HCT116 (cell line): Measurements from ENCODE around the gene COL4A1. TPM values are rescaled to one million over a fixed set of nuclear protein-coding genes. Genes with fewer than 3 reads are reported as not detected.

Experiments used
- ATAC-seq: fragments of 200-7000 bp; cut with Tn5 transposase; 2 replicates; pipeline ENCODE4 v1.9.1; 2020; ENCODE audit warnings: mild to moderate bottlenecking, moderate library complexity
- BruUV-seq: library from RNA; stranded (reverse); fragments of 400-500 nt; replicated peaks from 2 replicates; lab custom pipeline; 2021; lab: Mats Ljungman, UMichigan
- CTCF ChIA-PET: fragments of 300-600 bp; sonication (Branson Sonifier 250); formaldehyde crosslinking; loops from one replicate; lab custom pipeline; 2021; ENCODE audit warnings: antibody characterized with exemption; lab: Charles Lee
- POLR2A ChIA-PET: fragments of 300-600, 350-600 bp; sonication (Branson Sonifier 250); formaldehyde crosslinking; loops from one replicate; lab custom pipeline; 2021; ENCODE audit warnings: antibody characterized with exemption; lab: Charles Lee
- RAD21 ChIA-PET, 2 experiments: fragments of 300-600 bp; sonication (Branson Sonifier 250); formaldehyde crosslinking; loops; one replicate each; lab custom pipeline; 2023; ENCODE audit warnings: low total read pairs in 2 of 2; ENCODE audit not compliant: uncharacterized antibody in 2 of 2, unreplicated experiment in 2 of 2, low non-redundant PET in 1 of 2; lab: Charles Lee
- DNase-seq: peaks from one replicate; pipeline ENCODE4 v3.0.0-alpha.2; 2010; ENCODE audit warnings: low read depth, low spot score
- H2AFZ ChIP-seq: fragments of 200-600 bp; shearing (Covaris generic), sonication (generic); 2 replicates; pipeline ENCODE4 v1.6.1; 2017; ENCODE audit warnings: low read depth, mixed run types, mixed read lengths, antibody characterized with exemption, low read length; ENCODE audit not compliant: poor library complexity, severe bottlenecking
- H3K27ac ChIP-seq: 2 replicates; pipeline ENCODE4 v1.5.1; 2012; ENCODE audit warnings: low read depth, low read length
- H3K27me3 ChIP-seq: fragments of 200-600 bp; sonication (generic); 2 replicates; pipeline ENCODE4 v1.6.1; 2016; ENCODE audit warnings: mixed run types, low read length, mixed read lengths; ENCODE audit not compliant: insufficient read depth
- H3K36me3 ChIP-seq, 2 experiments: fragments of 200-500 bp in 1 of 2; fragments of 200-600 bp in 1 of 2; sonication (Bioruptor generic) in 1 of 2; sonication (generic) in 1 of 2; 2 replicates each; pipeline versions ENCODE4 v1.5.1 to v1.6.1; 2014 to 2016; ENCODE audit warnings: low read length in 2 of 2, inconsistent platforms in 1 of 2, mixed read lengths in 1 of 2, mixed run types in 1 of 2; ENCODE audit not compliant: insufficient read depth in 2 of 2, control insufficient read depth in 1 of 2
- H3K4me1 ChIP-seq, 2 experiments: fragments of 200-600 bp in 1 of 2; sonication (generic) in 1 of 2; 2 replicates each; pipeline versions ENCODE4 v1.5.1 to v1.6.1; 2012 to 2017; ENCODE audit warnings: low read length in 2 of 2, inconsistent platforms in 1 of 2, mild to moderate bottlenecking in 1 of 2, mixed read lengths in 1 of 2, mixed run types in 1 of 2, moderate library complexity in 1 of 2; ENCODE audit not compliant: insufficient read depth in 2 of 2, control insufficient read depth in 1 of 2
- H3K4me2 ChIP-seq: fragments of 200-600 bp; sonication (generic); 2 replicates; pipeline ENCODE4 v1.6.1; 2017; ENCODE audit warnings: mixed run types, low read length, mixed read lengths
- H3K4me3 ChIP-seq, 2 experiments: fragments of 200-600 bp in 1 of 2; sonication (generic) in 1 of 2; replicated peaks in 1 of 2; 2 replicates each; pipeline ENCODE4 v1.5.1; 2011 to 2016; ENCODE audit warnings: low read length in 2 of 2, control low read depth in 1 of 2, low read depth in 1 of 2, mild to moderate bottlenecking in 1 of 2, mixed read lengths in 1 of 2, mixed run types in 1 of 2
- H3K79me2 ChIP-seq: fragments of 200-600 bp; sonication (generic); 2 replicates; pipeline ENCODE4 v1.6.1; 2017; ENCODE audit warnings: mild to moderate bottlenecking, mixed run types, low read length, moderate library complexity, mixed read lengths; ENCODE audit not compliant: insufficient read depth
- H3K9ac ChIP-seq: fragments of 200-600 bp; sonication (generic); 2 replicates; pipeline ENCODE4 v1.6.1; 2016; ENCODE audit warnings: low read length, mixed read lengths
- H3K9me2 ChIP-seq: fragments of 200-600 bp; sonication (generic), shearing (Covaris generic); 2 replicates; pipeline ENCODE4 v1.6.1; 2017; ENCODE audit warnings: mixed run types, mild to moderate bottlenecking, moderate library complexity; ENCODE audit not compliant: insufficient read depth
- H3K9me3 ChIP-seq, 2 experiments: fragments of 200-500 bp in 1 of 2; fragments of 200-600 bp in 1 of 2; sonication (Bioruptor generic) in 1 of 2; sonication (generic) in 1 of 2; 2 replicates each; pipeline ENCODE4 v1.6.1; 2014 to 2017; ENCODE audit warnings: low read length in 2 of 2, mixed read lengths in 2 of 2, inconsistent platforms in 1 of 2, low read depth in 1 of 2, mild to moderate bottlenecking in 1 of 2, mixed run types in 1 of 2, moderate library complexity in 1 of 2; ENCODE audit not compliant: control insufficient read depth in 1 of 2, insufficient read depth in 1 of 2
- H4K20me1 ChIP-seq: fragments of 200-600 bp; sonication (generic), shearing (Covaris generic); 2 replicates; pipeline ENCODE4 v1.6.1; 2017; ENCODE audit warnings: mixed run types, mild to moderate bottlenecking, moderate library complexity; ENCODE audit not compliant: insufficient read depth
- CEBPB ChIP-seq: IDR thresholded peaks from 2 replicates; pipeline ENCODE4 v1.6.1; 2012; ENCODE audit warnings: low read depth
- EGR1 ChIP-seq: IDR thresholded peaks from 2 replicates; pipeline ENCODE4 v1.6.1; 2012; ENCODE audit warnings: low read depth
- EZH2phosphoT487 ChIP-seq: fragments of 200-600 bp; IDR thresholded peaks from 2 replicates; pipeline ENCODE4 v1.6.1; 2018; ENCODE audit warnings: antibody characterized with exemption, borderline replicate concordance
- RAD21 ChIP-seq: IDR thresholded peaks from 2 replicates; pipeline ENCODE4 v1.6.1; 2012; ENCODE audit warnings: low read depth, mild to moderate bottlenecking
- ZFX ChIP-seq: fragments of 450-650 bp; IDR thresholded peaks from 2 replicates; pipeline ENCODE4 v1.6.1; 2017
- intact Hi-C: fragments of 100-400 bp; cut with micrococcal nuclease; formaldehyde crosslinking; loops from 2 replicates; pipeline ENCODE4 v1.10.0; 2022
- total RNA-seq: library from RNA; stranded (reverse); gene quantifications from one replicate; pipeline ENCODE4 v1.2.1, GENCODE V29; 2021; ENCODE audit not compliant: unreplicated experiment
- TF ChIP-seq, protein P1 (sequence below): IDR thresholded peaks from 2 replicates; pipeline ENCODE4 v1.6.1; 2012; ENCODE audit warnings: low read depth

The COL4A1 gene
- total RNA-seq, 1 experiment from 2014 or later, result 0.57 TPM

DNA sequence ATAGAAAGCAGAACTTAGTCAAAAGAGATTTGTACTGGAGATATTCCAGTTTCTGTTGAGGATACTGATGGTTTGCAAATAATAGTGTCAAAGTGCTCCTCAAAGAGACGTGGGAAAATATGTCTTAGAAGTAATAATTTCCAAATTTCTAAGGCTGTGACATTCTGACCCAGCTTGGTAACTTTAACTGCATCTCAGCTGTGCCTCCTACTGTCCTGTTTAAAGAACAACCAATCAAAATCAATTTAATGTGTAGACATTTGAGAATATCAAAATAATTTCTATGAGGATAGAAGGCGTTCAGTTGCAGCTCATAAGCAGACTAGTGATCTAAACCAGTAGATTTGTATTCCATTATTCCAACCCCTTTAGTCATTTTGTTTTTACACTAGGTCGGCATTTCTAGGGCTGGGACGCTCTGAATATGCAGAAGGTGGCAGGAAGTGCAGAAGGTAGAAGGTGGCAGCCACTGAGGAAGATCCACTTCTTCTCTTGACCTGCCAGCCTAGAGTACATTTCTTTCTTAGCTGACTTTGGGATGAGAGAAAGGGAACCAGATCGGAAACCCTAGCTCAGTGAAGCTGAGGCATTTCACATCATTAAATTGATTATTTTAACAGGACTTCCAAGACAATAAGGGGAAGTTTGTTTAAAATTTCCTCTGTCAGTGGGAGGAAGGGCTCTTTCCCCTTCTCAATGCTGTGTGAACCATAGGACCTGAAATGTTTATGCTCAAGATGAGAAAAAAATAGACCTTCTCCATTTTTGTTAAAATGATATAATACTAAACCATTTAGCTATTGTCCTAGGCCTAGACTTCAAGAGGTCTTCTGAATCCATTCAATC is 67.5 kb downstream of the COL4A1 start:
- TF ChIP-seq, protein P1, sequence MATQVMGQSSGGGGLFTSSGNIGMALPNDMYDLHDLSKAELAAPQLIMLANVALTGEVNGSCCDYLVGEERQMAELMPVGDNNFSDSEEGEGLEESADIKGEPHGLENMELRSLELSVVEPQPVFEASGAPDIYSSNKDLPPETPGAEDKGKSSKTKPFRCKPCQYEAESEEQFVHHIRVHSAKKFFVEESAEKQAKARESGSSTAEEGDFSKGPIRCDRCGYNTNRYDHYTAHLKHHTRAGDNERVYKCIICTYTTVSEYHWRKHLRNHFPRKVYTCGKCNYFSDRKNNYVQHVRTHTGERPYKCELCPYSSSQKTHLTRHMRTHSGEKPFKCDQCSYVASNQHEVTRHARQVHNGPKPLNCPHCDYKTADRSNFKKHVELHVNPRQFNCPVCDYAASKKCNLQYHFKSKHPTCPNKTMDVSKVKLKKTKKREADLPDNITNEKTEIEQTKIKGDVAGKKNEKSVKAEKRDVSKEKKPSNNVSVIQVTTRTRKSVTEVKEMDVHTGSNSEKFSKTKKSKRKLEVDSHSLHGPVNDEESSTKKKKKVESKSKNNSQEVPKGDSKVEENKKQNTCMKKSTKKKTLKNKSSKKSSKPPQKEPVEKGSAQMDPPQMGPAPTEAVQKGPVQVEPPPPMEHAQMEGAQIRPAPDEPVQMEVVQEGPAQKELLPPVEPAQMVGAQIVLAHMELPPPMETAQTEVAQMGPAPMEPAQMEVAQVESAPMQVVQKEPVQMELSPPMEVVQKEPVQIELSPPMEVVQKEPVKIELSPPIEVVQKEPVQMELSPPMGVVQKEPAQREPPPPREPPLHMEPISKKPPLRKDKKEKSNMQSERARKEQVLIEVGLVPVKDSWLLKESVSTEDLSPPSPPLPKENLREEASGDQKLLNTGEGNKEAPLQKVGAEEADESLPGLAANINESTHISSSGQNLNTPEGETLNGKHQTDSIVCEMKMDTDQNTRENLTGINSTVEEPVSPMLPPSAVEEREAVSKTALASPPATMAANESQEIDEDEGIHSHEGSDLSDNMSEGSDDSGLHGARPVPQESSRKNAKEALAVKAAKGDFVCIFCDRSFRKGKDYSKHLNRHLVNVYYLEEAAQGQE, result no peak
- peak; percentile 27; the same call in 1 of the 2 replicates for TF ChIP-seq RAD21

DNA sequence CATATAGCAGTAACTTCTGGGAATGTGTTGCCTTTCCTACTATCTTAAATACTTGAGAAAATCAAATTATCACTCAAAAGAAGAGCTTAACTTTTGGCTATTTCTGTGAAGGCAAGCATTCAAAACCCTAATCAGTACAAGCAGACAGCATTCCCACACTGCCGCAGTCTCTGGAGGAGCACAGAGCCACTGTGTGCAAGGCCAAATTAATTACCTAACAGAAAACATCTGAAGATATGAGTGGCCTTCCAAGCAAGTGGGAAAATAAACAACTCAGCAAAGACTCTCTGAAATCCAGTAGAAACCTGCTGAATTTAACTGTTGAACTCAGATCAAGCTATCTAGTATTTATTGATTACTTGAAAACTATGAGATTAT is 68.2 kb downstream of the COL4A1 start:
- no peak overlapping the region for H3K4me3 ChIP-seq
- H3K36me3 ChIP-seq, result no peaks in the 10 kb centered on the region
- no peak for DNase-seq
- H3K27me3 ChIP-seq, result no peaks in the 10 kb centered on the region
- ChIA-PET CTCF (interaction anchor here (2.9 kb wide), 1 partner anchor 9 kb away, joined by 12 read pairs; no protein-coding TSS in a partner anchor), POLR2A (no interaction called here), RAD21 (no interaction called here)
- BruUV-seq, result no TSS peak
- no peak overlapping the region for H3K4me2 ChIP-seq
- H3K4me1 ChIP-seq, result no peaks in the 10 kb centered on the region
- intact Hi-C loops, result no loop called here
- no peaks in the 10 kb centered on the region for H3K79me2 ChIP-seq
- no peaks in the 10 kb centered on the region for H3K9me3 ChIP-seq
- no peak for ATAC-seq
- no peak overlapping the region for H3K27ac ChIP-seq
- H4K20me1 ChIP-seq, result no peaks in the 10 kb centered on the region
- no peak overlapping the region for H3K9ac ChIP-seq
- H3K9me2 ChIP-seq, result no peaks in the 10 kb centered on the region
- no peak overlapping the region for H2AFZ ChIP-seq
- no peak for TF ChIP-seq ZFX
- TF ChIP-seq CEBPB, result no peak
- no peak for TF ChIP-seq EZH2phosphoT487
- TF ChIP-seq EGR1, result no peak
- no peak for TF ChIP-seq RAD21
- TF ChIP-seq, all 23 proteins: peak for 0

More for the DNA sequence above, 67.5 kb downstream of the COL4A1 start:
- Histone ChIP-seq H4K20me1 (no peaks in the 10 kb centered on the region), H3K4me2 (no peak overlapping the region), H3K4me1 (no peaks in the 10 kb centered on the region), H3K36me3 (no peaks in the 10 kb centered on the region), H3K9me3 (no peaks in the 10 kb centered on the region), H3K4me3 (no peak overlapping the region), H2AFZ (no peak overlapping the region), H3K27ac (no peak overlapping the region), H3K79me2 (no peaks in the 10 kb centered on the region), H3K9ac (no peak overlapping the region), H3K9me2 (no peaks in the 10 kb centered on the region), H3K27me3 (no peaks in the 10 kb centered on the region)
- no peak for ATAC-seq
- ChIA-PET POLR2A (no interaction called here), CTCF (interaction anchor here (1.0 to 2.9 kb wide), 2 partner anchors 8 to 16 kb away, joined by 4 to 12 read pairs; no protein-coding TSS in a partner anchor), RAD21 (no interaction called here)
- BruUV-seq, result no TSS peak
- intact Hi-C loops, result no loop called here
- DNase-seq, result no peak
